GM18511 (cell line): ENCODE measurements around the gene RAI1.
"Not testable (repeated sequence)": the region's sequence is repeated elsewhere in the genome, so short reads cannot be mapped to it uniquely, and the experiment has no call there.

Source experiments
- ATAC-seq: cut with Tn5 transposase; IDR thresholded peaks from one replicate; pipeline ENCODE4 v1.9.1; 2021; ENCODE audit warnings: mild to moderate bottlenecking, moderate library complexity; ENCODE audit not compliant: unreplicated experiment

Gene RAI1

GRCh38 chr17:17664064-17664452 lies 17.2 kb upstream of the RAI1 start:
- ATAC-seq, result no peak

GRCh38 chr17:17665255-17665654 lies 16.0 kb upstream of the RAI1 start:
- no peak for ATAC-seq

GRCh38 chr17:17666111-17666714 lies 15.0 kb upstream of the RAI1 start:
- no peak for ATAC-seq

DNA sequence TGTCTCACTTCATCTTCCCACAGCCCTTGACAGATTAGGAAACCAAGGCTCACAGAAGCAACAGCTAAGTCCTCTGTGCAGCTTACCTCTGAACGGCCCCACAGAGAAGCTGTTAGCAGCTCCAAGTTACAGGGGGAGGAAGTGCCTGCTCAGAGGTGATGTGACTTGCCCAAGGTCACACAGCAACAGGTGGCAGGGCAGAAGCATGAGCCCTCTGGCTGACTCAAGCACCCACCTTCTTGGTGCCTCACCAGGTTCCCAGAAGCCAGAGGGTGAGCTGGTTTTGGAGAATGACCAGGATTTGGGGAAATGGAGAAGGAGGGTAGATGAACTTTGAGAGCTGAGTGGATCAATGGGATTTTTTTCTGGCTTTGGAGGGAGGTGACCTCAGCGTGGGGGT lies 14.0 kb upstream of the RAI1 start:
- ATAC-seq, result no peak

- no peak for ATAC-seq
Measured at GRCh38 chr17:17667947-17668346, 13.3 kb upstream of the RAI1 start.

GRCh38 chr17:17668358-17668757 lies 12.9 kb upstream of the RAI1 start:
- no peak for ATAC-seq

DNA sequence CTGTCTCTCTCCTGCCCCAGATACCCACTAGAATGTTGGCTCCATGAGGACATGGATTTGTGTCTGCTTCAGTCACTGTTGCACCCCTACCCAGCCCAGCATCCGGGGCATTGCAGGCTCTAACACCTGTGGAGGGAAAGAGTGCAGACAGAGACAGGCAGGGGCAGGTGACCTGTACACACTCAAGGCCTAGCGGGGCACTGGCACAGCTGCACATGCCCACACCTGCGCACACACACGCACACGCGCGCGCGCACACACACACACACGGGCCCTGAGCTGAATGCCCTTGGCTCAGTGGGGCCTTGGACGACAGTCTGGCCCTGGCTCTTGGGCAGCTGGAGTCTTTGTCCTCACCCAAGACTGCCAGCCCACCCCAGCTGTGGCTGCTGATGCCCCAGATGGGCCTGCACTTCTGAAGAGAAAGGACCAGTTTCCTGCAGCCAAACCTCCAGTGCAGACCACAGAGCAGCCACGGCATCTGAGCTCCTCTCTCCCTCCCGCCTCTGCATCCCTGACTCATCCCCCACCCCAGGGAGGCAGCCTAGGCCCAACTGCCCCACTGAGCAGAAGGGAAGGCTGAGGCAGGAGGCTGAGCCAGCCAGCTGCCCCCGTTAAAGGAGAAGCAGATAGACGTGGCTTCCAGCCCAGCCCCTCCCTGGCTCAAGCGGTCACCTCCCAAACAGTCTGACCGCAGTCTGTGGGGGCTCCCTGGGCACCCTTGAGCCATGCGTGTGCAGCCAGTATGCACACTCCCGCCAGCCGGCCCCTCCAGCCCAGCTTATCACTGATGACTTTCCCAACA lies 12.3 kb upstream of the RAI1 start:
- no peak for ATAC-seq

DNA sequence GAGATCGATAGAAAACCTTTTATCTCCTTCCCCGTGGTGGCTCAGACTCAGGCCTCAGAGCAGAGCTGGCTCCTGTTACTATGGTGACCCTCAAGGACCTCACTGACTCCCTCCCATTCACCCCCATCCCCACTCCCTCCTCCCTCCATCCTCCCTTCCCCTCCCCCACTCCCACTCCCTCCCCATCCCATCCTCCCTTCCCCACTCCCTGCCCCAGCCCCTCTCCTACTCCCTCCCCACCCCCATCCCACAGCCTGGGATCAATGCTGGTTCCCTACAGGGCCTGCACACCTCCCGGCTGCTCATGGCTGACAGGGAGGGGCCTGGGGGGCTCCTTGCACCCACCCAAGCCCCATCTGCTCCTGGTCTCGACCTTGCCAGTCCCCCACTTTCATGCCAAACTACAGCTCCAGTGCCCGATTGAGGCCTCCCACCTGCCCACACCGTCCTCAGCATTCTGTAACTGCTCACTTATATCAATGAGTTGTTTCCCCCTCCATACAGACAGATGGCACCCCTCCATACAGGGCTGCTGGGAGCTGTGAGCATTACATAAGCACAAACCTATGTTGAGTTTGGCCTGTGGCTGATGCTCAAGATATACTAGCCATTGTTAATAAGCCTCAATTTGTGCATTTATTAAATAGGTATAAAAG lies 11.6 kb upstream of the RAI1 start:
- no peak for ATAC-seq

GRCh38 chr17:17670701-17671305 lies 10.5 kb upstream of the RAI1 start:
- ATAC-seq, result no peak

- no peak for ATAC-seq
Measured at GRCh38 chr17:17671369-17672129, 9.7 kb upstream of the RAI1 start.

GRCh38 chr17:17672453-17673368 lies 8.5 kb upstream of the RAI1 start:
- ATAC-seq, result no peak

DNA sequence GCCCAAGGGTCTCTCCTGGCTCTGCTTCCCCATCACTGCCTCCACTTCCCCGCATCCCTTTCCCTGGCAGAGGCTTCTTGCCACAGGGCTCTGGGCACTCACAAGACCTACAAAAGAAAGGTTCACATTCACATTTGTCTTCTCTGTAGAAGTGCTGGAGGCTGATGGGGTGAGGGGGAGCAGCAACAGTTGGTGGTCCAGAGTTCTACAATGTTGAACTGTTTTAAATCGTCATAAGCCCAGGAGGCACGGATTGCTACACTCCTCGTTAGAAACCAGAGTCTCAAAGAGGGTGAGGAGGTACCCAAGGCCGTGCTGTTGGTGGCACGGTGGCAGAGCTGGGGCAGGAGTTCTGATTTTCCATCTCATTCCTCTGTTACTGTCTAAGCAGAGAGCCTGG lies 5.8 kb upstream of the RAI1 start:
- no peak for ATAC-seq

DNA sequence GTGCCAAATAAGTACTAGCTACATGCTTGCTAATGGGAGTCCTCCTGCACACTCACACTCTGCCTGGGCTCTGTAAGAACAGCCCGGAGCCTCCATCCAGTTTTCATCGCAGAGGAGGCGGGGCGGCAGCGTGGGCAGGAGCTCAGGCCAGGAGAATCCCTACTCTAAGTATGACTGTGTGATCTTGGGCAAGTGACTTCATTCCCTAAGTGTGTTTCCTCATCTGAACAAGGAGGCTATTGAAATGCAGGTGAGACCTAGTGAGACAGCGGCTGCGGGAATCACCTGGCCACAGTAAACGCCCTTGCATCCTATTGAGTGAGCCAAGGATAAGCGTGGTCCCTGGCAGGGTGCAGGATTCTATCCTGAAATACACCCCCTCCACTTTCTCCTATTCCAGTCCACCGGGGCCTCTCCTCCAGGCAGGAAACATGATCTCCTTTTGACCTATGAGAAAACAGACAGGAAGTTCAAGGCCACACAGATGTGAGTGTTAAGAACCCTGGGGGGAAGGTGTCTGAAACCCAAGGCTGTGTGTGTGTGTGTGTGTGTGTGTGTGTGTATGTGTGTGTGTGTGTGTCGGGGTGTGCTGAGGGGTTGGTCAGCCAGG lies 5.2 kb upstream of the RAI1 start:
- no peak for ATAC-seq

DNA sequence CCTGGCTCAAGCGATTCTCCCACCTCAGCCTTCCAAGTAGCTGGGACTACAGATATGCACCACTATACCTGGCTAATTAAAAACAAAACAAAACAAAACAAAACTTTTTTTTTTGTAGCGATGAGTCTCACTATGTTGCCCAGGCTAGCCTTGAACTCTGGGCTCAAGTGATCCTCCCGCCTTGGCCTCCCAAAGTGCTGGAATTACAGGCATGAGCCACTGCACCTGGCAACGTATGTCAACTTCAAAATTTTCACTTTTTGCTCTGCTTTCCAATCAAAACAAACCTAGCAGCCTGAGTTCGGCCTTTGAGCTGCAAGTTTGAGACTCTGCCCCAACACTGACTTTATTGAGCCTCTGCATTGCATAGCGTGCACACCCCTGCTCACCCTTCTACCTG lies 4.5 kb upstream of the RAI1 start:
- ATAC-seq, result no peak

DNA sequence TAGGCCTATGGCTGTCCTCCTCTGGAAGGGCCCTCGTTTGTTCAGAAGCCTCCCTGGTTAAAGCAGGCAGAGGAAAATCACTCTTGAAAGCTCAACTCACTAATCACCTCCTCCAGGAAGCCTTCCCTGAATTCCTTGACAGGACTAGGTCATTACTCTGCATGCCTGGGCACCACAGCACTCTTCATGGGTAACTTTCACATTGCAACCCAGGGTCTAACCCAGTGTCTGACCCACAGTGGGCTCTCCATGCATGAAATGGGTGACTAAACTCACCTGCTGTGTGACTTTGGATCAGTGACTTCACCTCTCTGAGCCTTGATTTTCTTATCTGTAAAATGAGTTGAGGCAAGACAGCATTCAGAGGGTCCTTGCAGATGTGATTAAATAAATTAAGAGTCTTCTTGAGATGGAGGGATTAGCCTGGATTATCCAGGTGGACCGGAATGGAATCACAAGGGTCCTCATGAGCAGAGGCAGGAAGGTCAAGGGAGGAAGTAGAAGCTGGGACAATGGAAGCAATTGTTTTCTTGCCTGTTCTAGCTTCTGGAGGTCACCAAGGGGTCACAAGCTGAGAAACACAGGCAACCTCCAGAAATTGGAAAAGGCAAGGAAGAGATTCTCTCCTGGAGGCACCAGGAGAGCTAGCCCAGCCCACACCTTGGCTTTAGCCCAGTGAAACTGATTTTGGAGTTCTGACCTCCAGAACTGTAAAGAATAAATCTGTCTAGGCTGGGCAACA lies 3.8 kb upstream of the RAI1 start:
- ATAC-seq, result no peak

DNA sequence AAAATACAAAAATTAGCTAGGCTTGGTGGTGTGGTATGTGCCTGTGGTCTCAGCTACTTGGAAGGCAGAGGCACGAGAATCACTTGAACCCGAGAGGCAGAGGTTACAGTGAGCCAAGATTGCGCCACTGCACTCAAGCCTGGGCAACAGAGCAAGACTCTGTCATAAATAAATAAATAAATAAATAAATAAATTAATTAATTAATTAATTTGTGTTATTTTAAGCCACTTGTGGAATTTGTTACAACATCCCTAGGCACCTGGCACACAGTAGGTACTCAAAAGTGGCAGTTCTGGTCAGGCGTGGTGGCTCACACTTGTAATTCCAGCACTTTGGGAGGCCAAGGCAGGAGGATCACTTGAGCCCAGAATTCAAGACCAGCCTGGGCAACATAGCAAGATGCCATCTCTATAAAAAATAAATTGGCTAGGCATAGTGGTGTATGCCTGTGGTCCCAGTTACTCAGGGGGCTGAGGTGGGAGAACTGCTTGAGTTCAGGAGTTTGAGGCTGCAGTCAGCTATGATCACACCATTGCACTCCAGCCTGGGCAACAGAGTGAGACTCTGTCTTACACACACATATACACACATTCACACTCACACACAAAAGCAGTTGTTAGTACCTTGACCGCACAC lies 3.1 kb upstream of the RAI1 start:
- ATAC-seq, result not testable (repeated sequence)

- no peak for ATAC-seq
Measured at GRCh38 chr17:17679243-17679642, 2.0 kb upstream of the RAI1 start.

- ATAC-seq, result no peak
Measured at GRCh38 chr17:17679748-17680147, 1.5 kb upstream of the RAI1 start.
